GM18909 (cell line): ENCODE measurements around the gene ACTL6B.
A peak's percentile ranks its signal among the peaks of the same experiment; 100 is the strongest.

Experiments
- ATAC-seq: cut with Tn5 transposase; IDR thresholded peaks from one replicate; pipeline ENCODE4 v1.9.1; 2021; ENCODE audit warnings: mild to moderate bottlenecking; ENCODE audit not compliant: unreplicated experiment, poor library complexity

Gene ACTL6B

DNA sequence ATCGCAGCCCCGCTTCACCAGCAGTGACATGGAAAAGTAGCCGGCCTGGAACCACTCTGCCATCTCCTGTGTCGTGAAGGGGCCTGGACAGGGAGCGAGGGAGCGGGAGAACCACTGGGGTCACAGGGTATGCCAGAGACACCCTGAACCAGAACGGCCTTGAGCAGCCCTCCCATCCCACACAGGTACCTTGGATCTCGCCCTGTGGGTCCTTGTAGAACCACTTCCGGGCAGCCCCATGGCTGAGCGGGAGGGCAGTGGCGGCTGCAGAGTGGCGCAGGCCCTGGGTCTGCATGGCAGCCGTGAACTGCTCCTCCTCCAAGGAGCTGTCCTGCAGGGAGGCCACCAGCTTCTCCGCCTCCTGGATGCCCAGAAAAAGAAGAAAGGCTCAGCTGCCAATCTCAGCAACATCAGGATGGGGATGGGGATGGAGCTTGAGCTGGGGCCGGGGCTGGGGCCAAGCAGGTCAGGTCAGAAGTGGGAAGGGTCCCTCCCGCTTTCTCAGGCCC, 28.3 kb upstream of the ACTL6B start:
- no peak for ATAC-seq

DNA sequence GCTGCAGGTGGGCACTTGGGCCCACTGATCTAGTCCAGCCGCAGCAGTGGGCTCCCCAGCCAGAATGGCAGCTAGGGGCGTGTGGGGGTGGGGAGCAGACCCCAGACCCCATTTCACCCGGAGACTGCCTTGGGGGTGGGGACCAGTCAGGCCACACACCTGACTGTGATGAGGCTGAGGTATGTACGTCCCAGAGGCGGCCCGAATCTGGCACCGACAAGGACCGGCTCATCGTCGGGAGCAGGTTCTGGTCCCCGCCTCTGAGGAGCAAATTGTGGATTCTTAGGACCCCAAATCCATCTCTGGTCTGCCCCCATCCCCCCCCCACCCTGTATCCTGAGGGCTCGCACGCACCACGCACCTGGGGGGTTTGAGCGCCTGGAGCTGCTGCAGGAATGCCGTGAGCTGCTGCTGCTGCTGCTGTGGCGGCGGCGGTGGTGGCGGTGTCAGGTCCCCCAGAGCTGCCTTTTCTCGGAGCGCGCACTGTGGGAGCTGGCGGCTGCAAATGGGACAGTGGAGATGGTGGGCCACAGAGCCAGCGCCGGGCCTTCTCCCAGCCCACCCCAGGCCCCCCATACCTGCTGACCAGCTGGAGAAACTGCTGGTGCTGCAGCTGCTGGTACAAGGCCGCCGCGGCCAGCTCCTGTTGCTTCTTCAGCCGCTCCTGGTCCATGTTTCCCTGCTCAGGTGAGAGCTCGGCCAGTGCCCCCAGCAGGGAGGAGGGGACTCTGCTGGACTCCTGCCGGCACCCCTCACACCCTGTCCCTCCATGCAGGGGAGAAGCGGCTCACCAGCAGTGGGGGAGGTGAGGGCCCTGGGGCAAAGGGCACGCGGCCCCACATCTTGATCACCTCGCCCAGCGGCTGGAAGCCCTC, 27.6 kb upstream of the ACTL6B start:
- ATAC-seq: no peak

DNA sequence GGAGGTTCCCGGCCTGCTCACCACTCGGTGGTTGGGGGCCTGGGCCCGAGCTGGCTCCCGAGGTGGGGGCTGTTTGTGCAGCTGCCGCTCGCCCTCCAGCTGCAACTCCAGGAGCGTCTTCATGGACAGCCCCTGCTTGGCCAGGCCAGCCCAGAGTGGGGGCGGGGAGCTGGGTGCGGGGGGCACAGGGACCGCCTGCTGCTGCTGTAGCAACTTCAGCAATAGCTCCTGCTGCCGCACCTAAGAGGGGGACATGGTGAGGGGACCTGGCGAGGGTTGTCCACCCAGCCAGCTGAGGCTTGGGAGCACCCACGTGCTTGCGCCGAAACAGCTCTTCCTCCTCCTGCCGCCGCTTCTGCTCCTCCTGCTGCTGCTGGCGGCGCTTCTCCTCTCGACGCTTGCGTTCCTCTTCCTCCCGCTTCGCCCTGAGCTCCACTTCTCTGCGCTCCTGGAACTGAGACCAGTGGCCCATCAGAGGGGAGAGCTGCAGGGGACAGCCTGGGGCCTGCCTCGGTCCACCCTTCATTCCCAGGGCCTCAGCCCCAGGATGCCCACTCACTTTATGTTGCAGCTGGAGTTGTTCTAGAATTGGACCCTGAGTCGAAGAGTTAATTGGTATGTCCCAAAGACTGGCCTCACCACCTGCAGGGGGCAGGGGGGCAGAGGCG, 26.9 kb upstream of the ACTL6B start:
- ATAC-seq: no peak

DNA sequence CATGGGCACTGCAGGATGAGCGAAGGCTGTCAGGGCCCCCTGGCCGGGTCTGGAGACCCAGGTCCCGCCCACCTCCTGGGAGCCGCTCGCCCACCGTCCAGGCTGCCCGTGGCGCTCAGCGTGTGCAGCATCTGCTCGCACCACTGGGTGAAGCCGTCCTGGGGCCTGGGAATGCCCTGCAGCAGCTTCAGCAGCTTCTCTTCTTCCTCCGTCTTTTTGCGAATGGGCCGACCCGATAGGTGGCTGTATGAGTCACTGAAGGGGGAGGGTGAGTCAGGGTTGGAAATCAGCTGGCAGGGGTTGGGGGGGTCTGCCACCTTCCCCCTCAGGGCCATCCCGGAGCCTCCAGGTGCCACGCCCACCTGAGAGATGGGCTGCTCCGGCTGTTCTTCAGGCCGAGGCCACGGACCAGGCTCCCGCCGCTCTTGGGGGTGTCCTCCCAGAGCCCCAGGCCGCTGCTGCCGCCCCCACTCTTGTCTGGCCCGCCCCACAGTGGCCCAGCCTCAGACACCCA, 26.0 kb upstream of the ACTL6B start:
- no peak for ATAC-seq

DNA sequence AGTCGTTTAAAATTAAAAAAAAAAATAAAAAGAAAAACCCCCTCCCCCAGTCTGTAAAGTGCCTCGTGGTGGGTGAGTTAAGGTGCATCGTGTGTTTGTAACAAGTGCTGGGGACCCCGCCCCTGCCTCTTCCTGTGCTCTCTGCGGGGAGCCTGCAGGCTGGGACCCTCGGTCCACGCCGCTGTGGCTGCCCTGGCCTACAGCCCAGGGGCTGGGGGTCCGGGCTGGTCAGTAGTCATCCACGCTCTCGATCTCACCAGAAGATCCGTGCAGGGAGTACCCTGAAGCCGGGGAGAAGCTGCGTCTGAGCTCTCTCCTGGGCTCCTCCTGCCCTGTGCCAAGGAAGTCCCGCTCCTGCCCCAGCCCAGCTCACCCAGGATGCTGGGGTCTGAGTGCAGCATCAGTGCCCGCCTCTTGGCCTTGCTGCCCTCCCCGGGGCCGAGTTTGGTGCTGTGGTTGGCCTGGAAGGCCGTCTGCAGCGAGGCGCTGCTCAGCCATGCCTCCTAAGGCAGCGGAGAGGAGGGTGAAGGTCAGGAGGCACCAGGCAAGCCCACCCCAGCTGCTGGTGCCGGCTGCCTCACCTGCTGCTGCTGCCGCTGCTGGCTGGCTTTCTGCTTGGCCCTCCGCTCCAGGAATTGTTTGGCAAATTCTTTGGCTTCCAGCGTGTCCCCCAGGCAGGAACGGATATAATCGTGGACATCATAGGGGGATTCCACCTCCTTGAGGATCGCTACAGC, 25.4 kb upstream of the ACTL6B start:
- no peak for ATAC-seq

DNA sequence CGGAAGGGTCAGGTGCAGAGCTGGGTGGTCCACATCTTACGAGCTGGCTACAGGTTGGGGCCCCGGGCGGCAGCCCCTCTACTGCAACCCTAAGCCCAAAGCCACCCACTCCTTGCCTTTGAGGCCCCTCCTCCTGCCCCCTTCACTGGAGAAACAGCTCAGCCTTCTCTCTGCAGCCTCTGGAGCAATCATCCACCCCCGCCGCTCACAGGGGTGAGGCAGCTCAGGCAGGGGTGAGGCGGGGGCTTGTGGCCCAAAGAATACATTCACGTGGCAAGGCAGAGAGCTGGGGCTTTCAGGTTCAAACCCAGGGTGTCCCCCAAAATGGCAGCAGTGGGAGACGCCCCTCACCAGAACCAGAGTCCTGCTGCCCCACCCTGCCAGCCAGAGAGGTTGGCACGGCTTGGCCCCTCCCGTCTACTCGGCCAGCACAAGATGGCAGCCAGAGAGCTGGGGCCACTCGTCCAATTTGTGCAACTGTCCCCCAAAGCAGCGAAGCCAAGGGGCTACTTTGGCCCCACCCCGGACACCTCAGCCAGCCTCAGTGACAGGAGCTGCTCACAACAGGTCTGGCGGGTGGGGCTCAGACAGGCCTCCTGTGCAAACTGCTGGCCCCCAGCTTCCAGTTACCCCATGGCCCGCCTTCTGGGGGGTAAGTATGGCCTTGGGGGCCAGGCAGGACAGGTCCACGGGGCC, 24.5 kb upstream of the ACTL6B start:
- ATAC-seq: no peak

DNA sequence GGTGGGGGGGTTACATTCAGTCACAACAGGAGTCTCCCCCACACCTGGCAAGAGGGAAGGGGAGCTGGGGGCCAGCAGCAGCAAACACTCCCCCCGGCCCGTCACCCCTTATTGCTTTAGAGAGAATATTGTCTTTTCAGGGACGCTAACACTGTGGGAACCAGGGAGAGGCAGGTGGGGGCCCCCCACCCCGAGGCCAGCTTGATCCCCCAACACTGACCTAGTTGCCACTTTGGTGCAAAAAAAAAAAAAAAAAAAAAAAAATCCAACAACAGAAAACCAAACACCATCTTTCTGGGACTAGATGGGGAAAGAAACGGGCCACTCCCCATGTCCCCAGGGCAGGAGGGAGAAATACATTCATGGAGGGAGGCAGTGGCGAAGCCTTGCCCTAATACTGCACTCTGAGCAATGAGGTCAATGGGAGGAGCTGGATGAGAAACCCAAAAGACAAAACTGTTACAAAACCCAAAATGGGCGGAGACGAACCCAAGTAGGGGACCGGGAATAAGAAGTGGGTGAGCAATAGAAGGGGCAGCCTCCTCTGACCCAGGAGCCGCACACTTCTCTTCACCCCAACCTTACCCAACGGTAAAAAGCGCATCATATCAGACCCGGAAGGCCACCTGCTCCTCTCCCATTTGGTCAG, 23.8 kb upstream of the ACTL6B start:
- ATAC-seq: no peak

DNA sequence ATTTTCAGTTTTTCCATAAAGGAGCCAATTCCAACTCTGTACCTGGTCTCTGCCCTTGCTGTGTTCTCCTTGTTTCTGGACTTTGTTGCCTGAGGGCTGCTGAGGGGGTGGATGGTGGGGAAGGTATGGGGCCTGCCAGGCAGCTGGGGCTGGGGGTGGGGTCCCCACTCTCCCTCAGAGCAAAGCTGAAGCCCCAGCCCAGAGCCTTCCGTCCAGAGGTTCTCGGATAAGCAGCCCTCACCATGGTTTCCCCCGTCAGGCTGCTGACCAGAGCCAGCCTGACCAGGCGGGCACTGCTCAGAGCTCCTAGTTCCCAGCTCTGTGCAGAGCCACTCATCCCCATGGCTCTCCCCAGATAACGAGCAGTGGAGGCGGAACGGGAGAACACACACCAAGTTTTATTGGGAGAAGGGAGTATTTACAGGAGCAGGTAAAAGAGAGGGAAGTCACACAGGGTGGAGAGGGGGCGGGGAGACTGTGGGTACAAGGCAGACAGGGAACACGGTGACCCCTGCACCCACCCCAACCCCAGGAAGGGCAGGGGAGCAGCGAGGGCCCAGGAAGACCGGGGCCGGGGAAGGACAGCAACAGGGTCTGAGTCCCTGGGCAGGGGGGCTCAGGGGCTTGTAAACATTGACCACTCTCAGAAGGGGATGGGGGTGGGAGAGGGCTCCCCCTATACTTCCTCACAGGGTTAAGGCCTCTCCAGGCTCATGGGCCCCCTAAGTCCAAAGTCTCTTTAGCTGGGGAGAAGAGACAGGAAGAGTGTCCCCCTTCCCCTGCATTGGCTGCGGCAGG, 23.1 kb upstream of the ACTL6B start:
- no peak for ATAC-seq

DNA sequence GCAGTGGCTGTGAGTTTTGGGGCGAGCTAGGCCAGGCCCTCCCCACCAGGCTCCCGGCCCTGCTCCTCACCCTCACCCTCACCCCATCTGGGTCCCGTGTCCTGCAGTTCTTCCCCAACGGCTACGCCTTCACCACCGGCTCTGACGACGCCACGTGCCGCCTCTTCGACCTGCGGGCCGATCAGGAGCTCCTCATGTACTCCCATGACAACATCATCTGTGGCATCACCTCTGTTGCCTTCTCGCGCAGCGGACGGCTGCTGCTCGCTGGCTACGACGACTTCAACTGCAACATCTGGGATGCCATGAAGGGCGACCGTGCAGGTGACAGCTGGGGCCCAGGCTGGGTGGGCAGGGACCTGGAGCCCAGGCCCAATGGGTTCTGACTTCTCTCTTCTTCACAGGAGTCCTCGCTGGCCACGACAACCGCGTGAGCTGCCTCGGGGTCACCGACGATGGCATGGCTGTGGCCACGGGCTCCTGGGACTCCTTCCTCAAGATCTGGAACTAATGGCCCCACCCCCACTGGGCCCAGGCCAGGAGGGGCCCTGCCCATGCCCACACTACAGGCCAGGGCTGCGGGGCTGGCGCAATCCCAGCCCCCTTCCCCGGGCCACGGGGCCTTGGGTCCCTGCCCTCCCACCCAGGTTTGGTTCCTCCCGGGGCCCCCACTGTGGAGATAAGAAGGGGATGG, 22.2 kb upstream of the ACTL6B start:
- ATAC-seq: no peak

DNA sequence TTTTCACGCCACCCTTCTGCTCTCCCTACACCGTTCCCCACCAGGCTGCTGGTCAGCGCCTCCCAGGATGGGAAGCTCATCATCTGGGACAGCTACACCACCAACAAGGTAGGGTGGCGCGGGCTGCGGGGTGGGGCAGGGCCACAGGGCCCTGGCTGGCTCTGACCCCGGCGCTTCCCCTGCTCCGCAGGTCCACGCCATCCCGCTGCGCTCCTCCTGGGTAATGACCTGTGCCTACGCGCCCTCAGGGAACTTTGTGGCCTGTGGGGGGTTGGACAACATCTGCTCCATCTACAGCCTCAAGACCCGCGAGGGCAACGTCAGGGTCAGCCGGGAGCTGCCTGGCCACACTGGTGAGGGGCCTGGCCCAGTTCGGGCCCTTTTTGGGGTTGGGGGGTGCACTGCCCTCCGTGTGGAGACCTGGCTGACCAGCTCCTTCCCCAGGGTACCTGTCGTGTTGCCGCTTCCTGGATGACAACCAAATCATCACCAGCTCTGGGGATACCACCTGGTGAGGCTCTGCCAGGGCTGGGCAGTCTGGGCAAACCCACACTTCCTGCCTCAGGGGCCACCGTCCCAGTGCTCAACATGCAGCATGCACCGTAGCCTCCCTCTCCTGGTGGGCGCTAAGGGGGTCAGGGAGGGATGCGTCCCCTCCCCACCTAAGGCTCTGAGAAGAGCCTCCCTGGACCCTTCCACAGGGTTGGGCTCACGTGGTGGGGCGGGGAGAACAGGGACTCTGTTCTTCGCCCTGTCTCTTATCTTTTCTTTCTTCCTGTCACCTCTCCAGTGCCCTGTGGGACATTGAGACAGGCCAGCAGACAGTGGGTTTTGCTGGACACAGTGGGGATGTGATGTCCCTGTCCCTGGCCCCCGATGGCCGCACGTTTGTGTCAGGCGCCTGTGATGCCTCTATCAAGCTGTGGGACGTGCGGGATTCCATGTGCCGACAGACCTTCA, 21.3 kb upstream of the ACTL6B start:
- ATAC-seq: no peak

DNA sequence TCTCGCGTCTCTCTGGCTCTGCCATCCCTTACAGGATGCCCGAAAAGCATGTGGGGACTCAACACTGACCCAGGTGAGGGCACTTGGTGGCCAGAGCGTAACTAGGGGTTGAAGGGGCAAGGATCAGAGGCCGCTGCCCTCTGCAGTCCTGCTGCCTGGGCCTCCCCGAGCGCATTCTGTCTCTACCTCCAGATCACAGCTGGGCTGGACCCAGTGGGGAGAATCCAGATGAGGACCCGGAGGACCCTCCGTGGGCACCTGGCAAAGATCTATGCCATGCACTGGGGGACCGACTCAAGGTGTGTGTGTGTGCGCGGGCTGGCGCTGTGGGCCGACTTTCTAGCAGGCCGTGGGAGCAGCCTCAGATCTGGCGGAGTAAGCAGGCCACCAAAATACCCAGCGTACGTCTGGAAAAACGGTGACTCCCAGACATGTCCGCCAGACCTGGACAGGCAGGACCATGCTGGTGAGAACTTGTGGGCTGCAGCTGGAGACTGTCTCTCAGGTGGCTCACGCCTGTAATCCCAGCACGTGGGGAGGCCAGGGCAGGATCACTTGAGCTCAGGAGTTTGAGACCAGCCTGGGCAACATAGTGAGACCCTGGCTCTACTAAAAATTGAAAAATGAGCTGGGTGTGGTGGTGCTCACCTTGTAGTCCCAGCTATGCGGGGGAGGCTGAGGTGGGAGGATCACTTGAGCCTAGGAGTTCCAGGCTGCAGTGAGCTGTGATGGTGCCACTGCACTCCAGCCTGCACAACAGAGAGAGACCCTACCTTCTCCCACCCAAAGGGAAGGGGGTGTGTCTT, 20.5 kb upstream of the ACTL6B start:
- no peak for ATAC-seq

DNA sequence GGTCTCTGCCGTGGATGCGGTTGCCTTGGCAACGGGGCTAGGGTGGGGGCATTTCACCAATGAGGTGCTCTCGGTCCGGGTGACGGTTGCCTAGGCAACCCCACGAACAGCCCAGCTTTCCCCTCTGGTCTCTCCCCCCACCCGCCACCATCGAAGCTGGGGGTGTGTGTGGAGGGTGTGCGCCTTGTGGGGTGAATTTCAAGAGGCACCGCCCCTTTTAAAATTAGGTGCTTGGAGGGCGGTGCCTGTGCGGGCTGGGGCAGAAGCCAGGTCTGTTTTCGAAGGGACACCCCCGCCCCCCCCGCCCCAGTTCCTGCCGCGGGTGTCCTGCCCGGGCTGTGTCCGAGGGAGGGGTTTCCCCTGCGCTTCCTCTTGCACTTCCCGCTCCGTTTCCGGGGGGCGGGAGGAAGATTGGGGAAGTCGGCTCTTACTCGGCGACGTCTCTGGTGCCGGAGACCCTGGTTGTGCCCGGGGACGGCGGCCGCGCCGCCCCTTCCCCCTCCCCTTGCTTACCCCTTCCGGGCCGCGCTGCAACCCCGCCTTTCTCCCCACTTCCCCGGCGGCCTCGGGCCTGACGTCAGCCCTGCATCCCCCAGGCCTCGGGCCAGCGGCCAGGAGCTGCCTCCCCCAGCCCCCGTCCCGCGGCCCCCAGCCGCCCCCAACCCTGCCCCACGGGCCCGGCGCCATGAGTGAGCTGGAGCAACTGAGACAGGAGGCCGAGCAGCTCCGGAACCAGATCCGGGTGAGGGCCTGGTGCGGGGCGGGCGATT, 19.5 kb upstream of the ACTL6B start:
- peak; percentile 38 for ATAC-seq

DNA sequence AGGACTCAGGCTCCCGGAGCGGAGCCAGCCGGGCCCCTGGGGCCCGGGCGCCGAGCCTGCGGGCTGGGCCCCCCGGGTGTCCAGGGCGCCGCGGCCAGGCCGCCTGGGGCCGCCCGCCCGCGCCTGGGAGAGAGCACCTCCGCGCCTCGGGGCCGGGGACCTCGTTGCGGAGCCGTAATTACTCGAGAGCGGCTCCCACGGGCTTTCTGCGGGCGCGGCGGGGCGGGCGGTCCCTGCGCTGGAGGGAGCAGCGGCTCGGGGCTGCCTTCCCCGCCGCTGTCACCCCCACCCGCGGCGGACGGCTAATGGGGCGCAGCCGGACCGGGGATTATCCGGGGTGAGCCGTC, 18.8 kb upstream of the ACTL6B start:
- no peak for ATAC-seq

DNA sequence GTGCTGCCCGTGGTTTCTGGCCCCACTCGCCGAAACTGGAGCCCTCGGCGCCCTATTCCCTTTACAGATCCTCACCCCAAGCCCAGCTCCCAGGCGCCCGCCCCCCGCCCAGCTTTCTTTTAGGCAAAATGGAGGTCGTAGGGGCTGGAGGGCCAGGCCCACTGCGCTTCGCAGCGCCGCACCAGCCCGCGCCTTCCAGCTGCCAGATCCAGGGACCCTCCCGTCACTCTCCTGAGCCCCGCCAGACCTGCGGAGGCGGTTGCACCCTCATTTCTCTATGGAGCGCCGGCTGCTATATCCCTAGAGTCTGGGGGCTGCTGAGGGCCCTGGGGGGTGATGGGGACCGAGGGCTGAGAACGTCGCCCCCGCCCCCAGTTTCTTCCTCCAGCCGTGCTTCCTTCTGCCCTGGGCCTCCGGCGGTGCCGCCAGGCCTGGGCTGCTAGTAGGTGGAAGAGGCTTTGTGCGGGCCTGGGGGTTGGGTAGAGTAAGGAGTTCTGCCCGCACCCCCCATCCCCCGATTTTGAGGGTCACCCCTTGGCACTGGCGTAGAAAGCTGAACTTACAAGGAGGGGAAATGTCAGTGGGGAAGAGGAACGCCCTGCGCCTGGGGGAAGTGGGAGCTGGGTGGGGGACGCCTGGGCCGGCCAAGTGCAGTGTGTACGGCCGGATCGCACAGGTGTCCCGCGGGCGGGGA, 18.3 kb upstream of the ACTL6B start:
- no peak for ATAC-seq

DNA sequence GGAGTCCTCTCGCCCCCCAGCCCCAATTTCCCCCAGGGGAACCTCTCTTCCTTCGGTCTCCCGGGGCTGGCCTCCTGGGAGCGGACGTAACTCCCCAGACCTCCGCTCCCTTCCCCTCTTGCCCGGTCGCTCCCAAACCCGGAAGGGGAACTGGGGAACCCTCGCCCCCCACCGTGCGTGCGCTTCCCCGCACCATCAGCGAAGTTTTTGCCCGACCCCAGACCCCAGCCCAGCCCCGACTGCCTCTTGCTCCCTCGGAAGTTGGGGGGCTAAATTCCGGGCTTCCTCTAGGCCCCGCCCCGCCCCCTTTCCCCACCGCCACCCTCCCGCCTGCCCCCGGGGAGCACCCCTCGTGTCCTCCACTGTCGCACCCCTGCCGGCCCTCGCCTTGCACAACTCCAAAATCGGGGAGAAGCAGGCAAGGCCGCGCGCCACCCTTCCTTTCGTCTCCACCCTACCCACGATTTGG, 17.7 kb upstream of the ACTL6B start:
- ATAC-seq: peak; percentile 9
